ENCODE data around the gene SERBP1.

SERBP1 gene

GRCh38 chr1:67383999-67384638, 46.1 kb downstream of the SERBP1 start:
- Histone ChIP-seq H2AFZ (no peak overlapping the region), H3K27ac (peak overlapping the region; percentile 61), H3K4me1 (peaks cover 6% of the 10 kb centered on the region), H3K9me3 (ENCODE audit: control insufficient read depth, low read length) (no peaks in the 10 kb centered on the region), H3K4me2 (ENCODE audit: low read length) (no peak overlapping the region), H3K27me3 (ENCODE audit: control insufficient read depth, insufficient read depth, low read length) (no peaks in the 10 kb centered on the region), H3K79me2 (no peaks in the 10 kb centered on the region), H3K4me3 (ENCODE audit: low read depth, low read length) (no peak overlapping the region), H3K9ac (no peak overlapping the region), H3K36me3 (ENCODE audit: control insufficient read depth, insufficient read depth, low read length) (no peaks in the 10 kb centered on the region)
- no peak for TF ChIP-seq CTCF (IDR thresholded peaks at IDR 0.05)

- Histone ChIP-seq H3K4me3 (ENCODE audit: low read depth, low read length) (no peak overlapping the region), H2AFZ (no peak overlapping the region), H3K27ac (peak overlapping the region; percentile 61), H3K27me3 (ENCODE audit: control insufficient read depth, insufficient read depth, low read length) (no peaks in the 10 kb centered on the region), H3K79me2 (no peaks in the 10 kb centered on the region), H3K36me3 (ENCODE audit: control insufficient read depth, insufficient read depth, low read length) (no peaks in the 10 kb centered on the region), H3K9ac (no peak overlapping the region), H3K4me1 (peaks cover 12% of the 10 kb centered on the region), H3K4me2 (ENCODE audit: low read length) (no peak overlapping the region), H3K9me3 (ENCODE audit: control insufficient read depth, low read length) (no peaks in the 10 kb centered on the region)
- TF ChIP-seq CTCF (IDR thresholded peaks at IDR 0.05), result no peak
Observed at GRCh38 chr1:67382292-67382691, 47.9 kb downstream of the SERBP1 start.

DNA sequence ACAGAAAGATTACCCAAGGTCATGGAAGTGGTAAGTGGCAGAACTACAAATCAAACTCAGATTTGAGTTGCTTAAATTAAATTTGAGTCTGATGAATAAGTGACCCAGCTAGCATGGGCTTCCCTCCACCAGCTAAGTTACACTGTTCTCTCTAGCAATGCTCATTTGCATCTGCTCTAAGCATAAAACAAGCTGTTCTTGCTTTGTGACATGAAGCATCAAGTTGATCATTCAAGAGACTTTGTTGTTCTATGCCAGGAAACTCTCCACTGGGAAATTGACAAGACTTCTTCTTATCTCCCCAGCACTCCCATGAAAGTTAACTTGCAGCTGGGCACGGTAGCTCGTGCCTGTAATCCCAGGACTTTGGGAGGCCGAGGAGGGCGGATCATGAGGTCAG, 49.0 kb downstream of the SERBP1 start:
- Histone ChIP-seq H3K27ac (peak overlapping the region; percentile 36), H3K9ac (no peak overlapping the region), H3K9me3 (ENCODE audit: control insufficient read depth, low read length) (no peaks in the 10 kb centered on the region), H3K27me3 (ENCODE audit: control insufficient read depth, insufficient read depth, low read length) (no peaks in the 10 kb centered on the region), H2AFZ (no peak overlapping the region), H3K4me3 (ENCODE audit: low read depth, low read length) (no peak overlapping the region), H3K79me2 (no peaks in the 10 kb centered on the region), H3K4me1 (peaks cover 19% of the 10 kb centered on the region), H3K4me2 (ENCODE audit: low read length) (no peak overlapping the region), H3K36me3 (ENCODE audit: control insufficient read depth, insufficient read depth, low read length) (no peaks in the 10 kb centered on the region)
- no peak for TF ChIP-seq CTCF (IDR thresholded peaks at IDR 0.05)

GRCh38 chr1:67377253-67377652, 52.9 kb downstream of the SERBP1 start:
- Histone ChIP-seq H2AFZ (no peak overlapping the region), H3K4me1 (peaks cover 38% of the 10 kb centered on the region), H3K27me3 (ENCODE audit: control insufficient read depth, insufficient read depth, low read length) (no peaks in the 10 kb centered on the region), H3K9ac (no peak overlapping the region), H3K27ac (peak overlapping the region; percentile 86), H3K79me2 (no peaks in the 10 kb centered on the region), H3K4me3 (ENCODE audit: low read depth, low read length) (peak overlapping the region; percentile 36), H3K9me3 (ENCODE audit: control insufficient read depth, low read length) (no peaks in the 10 kb centered on the region), H3K36me3 (ENCODE audit: control insufficient read depth, insufficient read depth, low read length) (no peaks in the 10 kb centered on the region), H3K4me2 (ENCODE audit: low read length) (peak overlapping the region; percentile 14)
- TF ChIP-seq CTCF (IDR thresholded peaks at IDR 0.05), result no peak

DNA sequence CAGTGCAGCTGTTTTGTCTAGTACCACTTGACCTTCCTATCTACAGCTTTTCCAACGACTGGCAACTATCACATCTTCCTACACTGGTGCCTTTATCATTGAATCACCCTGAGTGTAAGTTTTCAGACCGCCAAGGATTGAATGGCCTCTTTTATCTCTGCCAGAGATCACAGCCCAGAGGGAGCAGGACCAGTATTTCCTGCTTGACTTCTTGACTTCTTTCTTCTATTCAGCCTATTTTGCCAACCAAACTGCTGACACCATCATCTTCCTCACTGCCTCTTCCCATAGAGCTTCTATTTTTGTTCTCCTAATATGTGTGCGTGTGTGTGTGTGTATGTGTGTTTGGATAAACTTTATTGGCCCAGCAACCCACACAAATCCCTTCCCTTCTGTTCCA, 53.8 kb downstream of the SERBP1 start:
- no peaks in the 10 kb centered on the region for H3K9me3 ChIP-seq (ENCODE audit: control insufficient read depth, low read length)
- H3K27ac ChIP-seq, result peak overlapping the region; percentile 97
- H2AFZ ChIP-seq, result no peak overlapping the region
- peak overlapping the region; percentile 36 for H3K4me3 ChIP-seq (ENCODE audit: low read depth, low read length)
- peak overlapping the region; percentile 59 for H3K4me2 ChIP-seq (ENCODE audit: low read length)
- no peaks in the 10 kb centered on the region for H3K27me3 ChIP-seq (ENCODE audit: control insufficient read depth, insufficient read depth, low read length)
- no peak overlapping the region for H3K9ac ChIP-seq
- H3K4me1 ChIP-seq, result peaks cover 40% of the 10 kb centered on the region
- no peak for TF ChIP-seq CTCF (IDR thresholded peaks at IDR 0.05)
- H3K79me2 ChIP-seq, result no peaks in the 10 kb centered on the region
- no peaks in the 10 kb centered on the region for H3K36me3 ChIP-seq (ENCODE audit: control insufficient read depth, insufficient read depth, low read length)
